Brain microvascular endothelial cell (primary cell): Measurements from ENCODE around the gene CEACAM7.

Source experiments
- DNase-seq: peaks from one replicate; pipeline ENCODE4 v3.0.0-alpha.2; 2020
- H3K27ac ChIP-seq: fragments of 250-450 bp; sonication (Bioruptor Pico); 2 replicates; pipeline ENCODE4 v1.5.1; 2020; ENCODE audit warnings: mild to moderate bottlenecking, moderate library complexity
- H3K27me3 ChIP-seq: fragments of 250-450 bp; sonication (Bioruptor Pico); replicated peaks from 2 replicates; pipeline ENCODE4 v1.5.1; 2020; ENCODE audit warnings: mild to moderate bottlenecking
- H3K36me3 ChIP-seq: fragments of 250-450 bp; sonication (Bioruptor Pico); replicated peaks from 2 replicates; pipeline ENCODE4 v1.5.1; 2020; ENCODE audit warnings: mild to moderate bottlenecking
- H3K4me3 ChIP-seq: 2 replicates; pipeline ENCODE4 v1.5.1; 2011; ENCODE audit warnings: low read depth, mild to moderate bottlenecking, control low read depth, low read length, moderate library complexity
- CTCF ChIP-seq: IDR thresholded peaks from 2 replicates; pipeline ENCODE4 v1.5.1; 2011; ENCODE audit warnings: low read depth, mild to moderate bottlenecking, moderate library complexity, low read length, control low read depth, inconsistent platforms; ENCODE audit errors: missing control alignments
- in situ Hi-C: cut with HindIII; loops from 2 replicates; pipeline ENCODE4 v1.10.0; 2017; ENCODE audit warnings: low sequenced_read_pairs, low pct_ligation_motif_present

Gene CEACAM7

DNA sequence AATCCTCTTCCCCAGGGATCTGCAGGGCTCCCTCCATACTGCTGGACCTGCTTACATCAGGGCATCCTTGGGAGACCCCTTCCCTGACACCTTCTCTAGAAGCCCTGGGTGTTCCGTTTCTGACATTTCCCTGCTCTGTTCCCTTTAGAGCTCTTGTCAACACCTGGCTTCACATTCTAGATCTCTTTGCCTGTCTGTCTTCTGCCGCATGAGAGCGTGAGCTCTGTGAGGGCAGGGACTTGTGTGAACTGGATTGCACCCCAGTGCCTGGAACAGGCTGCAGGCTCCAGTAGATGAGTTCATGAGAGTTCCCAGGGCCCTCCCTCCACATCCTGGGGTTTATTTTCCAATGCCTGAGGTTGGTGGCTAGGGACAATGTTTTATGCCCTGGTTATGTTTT, 651 bp downstream of the CEACAM7 start:
- Histone ChIP-seq H3K27ac (no peak overlapping the region), H3K4me3 (no peak overlapping the region), H3K36me3 (no peaks in the 10 kb centered on the region), H3K27me3 (no peaks in the 10 kb centered on the region)
- no peak for DNase-seq
- in situ Hi-C loops: no loop called here
- no peak for TF ChIP-seq CTCF

DNA sequence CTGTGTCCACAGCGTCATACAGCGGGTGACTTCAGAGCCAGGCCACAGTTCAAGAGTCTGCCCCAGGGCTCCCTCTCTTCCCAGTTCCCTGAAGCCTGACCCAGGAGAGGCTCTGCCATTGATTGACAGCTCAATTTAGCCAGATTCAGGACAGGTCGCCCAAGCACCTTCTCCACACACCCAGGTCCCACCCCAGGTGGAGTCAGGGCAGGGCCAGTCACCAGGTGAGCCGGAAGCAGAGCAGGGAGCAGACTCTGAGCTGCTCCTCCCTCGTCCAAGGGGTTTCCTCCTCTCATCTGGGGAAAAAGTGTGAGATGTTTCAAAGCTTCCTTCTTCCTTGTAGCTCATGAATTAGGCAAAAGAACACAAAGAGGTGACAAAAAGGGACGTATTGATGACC, 5.6 kb downstream of the CEACAM7 start:
- no peak overlapping the region for H3K4me3 ChIP-seq
- no peaks in the 10 kb centered on the region for H3K36me3 ChIP-seq
- DNase-seq: no peak
- H3K27me3 ChIP-seq: no peaks in the 10 kb centered on the region
- in situ Hi-C loops: no loop called here
- no peak for TF ChIP-seq CTCF
- H3K27ac ChIP-seq: no peak overlapping the region

- H3K36me3 ChIP-seq: no peaks in the 10 kb centered on the region
- in situ Hi-C loops: no loop called here
- H3K4me3 ChIP-seq: no peak overlapping the region
- no peak for DNase-seq
- no peak for TF ChIP-seq CTCF
- H3K27ac ChIP-seq: no peak overlapping the region
- H3K27me3 ChIP-seq: no peaks in the 10 kb centered on the region
Observed at GRCh38 chr19:41671486-41671885, 16.6 kb downstream of the CEACAM7 start.

GRCh38 chr19:41670755-41671154, 17.3 kb downstream of the CEACAM7 start:
- no peaks in the 10 kb centered on the region for H3K36me3 ChIP-seq
- no peak overlapping the region for H3K4me3 ChIP-seq
- H3K27me3 ChIP-seq: no peaks in the 10 kb centered on the region
- in situ Hi-C loops: no loop called here
- no peak overlapping the region for H3K27ac ChIP-seq
- no peak for DNase-seq
- TF ChIP-seq CTCF: no peak

DNA sequence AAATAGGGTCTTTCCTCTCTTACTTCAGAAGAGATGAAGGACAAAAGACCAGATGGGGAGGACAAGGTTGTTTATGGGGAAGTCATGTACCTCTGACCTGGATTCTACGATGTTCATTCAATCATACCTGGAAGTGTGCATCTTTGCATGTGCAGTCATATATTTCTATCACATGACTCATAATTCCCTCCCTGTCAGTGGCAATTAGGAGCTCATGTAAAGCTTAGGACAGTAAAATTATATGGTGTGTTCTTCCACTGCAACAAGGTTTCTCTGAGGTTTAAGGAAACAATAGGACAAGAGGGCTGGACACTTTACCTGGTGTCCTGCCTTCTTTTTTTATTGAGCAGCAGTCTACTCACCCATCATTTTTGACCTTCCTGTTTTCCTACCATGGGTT, 19.8 kb downstream of the CEACAM7 start:
- Histone ChIP-seq H3K27me3 (no peaks in the 10 kb centered on the region), H3K27ac (no peak overlapping the region), H3K4me3 (no peak overlapping the region), H3K36me3 (no peaks in the 10 kb centered on the region)
- DNase-seq: no peak
- no peak for TF ChIP-seq CTCF
- in situ Hi-C loops: no loop called here

DNA sequence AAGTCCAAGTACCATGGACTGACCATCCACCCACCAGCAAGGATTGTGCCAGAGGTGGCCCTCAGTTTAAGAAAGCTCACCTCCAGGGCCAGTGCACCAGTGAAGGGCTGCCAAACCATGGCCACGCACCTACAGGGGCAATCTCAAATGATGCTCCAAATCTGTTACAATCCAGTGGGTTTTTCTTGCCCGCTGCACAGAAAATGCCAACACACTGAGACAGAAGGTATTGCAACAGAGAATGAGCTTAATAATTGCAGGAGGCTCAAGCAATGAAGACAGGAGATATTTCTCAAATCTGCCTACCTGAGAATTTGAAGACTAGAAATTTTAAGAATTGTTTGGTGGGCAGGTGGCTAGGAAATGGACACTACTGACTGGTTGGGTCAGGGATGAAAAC, 22.0 kb downstream of the CEACAM7 start:
- no peak overlapping the region for H3K4me3 ChIP-seq
- no peak for DNase-seq
- H3K27me3 ChIP-seq: no peaks in the 10 kb centered on the region
- no peak for TF ChIP-seq CTCF
- in situ Hi-C loops: no loop called here
- no peak overlapping the region for H3K27ac ChIP-seq
- no peaks in the 10 kb centered on the region for H3K36me3 ChIP-seq
